HEK293 (cell line): ENCODE measurements around the gene NXN.

Source experiments
- ZNF266 ChIP-seq: fragments of 450-650 bp; formaldehyde crosslinking; IDR thresholded peaks from 2 replicates; pipeline ENCODE4 v1.5.1; 2016; ENCODE audit warnings: missing biosample characterization, missing genetic modification characterization, low read depth
- TF ChIP-seq, protein P1 (sequence below): fragments of 450-650 bp; formaldehyde crosslinking; IDR thresholded peaks from 2 replicates; pipeline ENCODE4 v1.5.1; 2016; ENCODE audit warnings: missing biosample characterization, missing genetic modification characterization

DNA sequence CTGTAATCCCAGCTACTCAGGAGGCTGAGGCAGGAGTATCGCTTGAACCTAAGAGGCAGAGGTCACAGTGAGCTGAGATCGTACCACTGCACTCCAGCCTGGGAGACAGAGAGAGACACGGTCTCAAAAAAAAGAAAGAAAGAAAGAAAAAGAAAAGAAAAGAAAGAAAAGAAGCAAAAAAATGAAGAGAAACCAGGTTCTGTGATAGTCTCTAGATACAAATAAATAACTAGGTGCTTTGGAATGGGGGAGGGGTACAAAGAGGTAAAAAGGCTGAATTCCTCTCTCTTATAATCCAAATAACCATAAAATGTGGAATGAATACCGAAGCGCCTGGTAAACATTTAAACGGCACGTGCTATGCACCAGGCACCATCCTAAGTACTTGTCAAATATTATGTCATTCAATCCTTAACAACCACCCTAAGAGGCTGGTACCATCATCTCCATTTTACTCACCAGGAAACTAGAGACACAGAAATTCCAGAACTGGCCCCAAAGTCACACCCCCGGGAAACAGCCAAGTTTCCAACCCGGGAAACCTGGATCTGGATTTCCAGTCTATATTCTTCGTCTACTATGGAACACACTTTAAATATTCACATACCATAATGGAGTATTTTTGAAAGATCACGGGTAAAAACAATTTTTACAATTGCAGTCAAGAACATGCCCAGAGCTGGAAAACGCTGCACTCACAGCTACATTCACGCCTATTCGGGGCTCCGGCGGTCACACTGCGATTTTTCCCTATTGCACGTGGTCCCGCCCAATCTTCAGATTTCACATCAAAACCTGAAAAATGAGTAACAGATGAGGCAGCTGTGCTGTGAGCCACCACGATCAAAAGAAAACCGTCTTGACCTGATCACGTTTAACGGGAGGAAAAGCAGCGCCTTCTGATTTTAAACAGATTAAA, 10.5 kb downstream of the NXN start:
- TF ChIP-seq, protein P1, sequence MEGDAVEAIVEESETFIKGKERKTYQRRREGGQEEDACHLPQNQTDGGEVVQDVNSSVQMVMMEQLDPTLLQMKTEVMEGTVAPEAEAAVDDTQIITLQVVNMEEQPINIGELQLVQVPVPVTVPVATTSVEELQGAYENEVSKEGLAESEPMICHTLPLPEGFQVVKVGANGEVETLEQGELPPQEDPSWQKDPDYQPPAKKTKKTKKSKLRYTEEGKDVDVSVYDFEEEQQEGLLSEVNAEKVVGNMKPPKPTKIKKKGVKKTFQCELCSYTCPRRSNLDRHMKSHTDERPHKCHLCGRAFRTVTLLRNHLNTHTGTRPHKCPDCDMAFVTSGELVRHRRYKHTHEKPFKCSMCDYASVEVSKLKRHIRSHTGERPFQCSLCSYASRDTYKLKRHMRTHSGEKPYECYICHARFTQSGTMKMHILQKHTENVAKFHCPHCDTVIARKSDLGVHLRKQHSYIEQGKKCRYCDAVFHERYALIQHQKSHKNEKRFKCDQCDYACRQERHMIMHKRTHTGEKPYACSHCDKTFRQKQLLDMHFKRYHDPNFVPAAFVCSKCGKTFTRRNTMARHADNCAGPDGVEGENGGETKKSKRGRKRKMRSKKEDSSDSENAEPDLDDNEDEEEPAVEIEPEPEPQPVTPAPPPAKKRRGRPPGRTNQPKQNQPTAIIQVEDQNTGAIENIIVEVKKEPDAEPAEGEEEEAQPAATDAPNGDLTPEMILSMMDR, result no peak
- TF ChIP-seq ZNF266 (tag by site-specific recombination), result no peak
